Spleen (tissue), 11 donors: Measurements from ENCODE around the gene NT5DC3. TPM values are rescaled to one million over a fixed set of nuclear protein-coding genes. Genes with fewer than 3 reads are reported as not detected.

ENCODE experiments used
- DNase-seq: peaks from one replicate; pipeline ENCODE4 v3.0.0-alpha.2; 2020
- H3K27ac ChIP-seq, 8 donors: fragments of 200-600 bp; sonication (generic) in 7 of 8; 1 replicate in 4 of 8; 2 replicates in 4 of 8; pipeline versions ENCODE4 v1.5.0 to v1.8.0; 2016 to 2021; ENCODE audit warnings: inconsistent platforms in 4 of 8, mild to moderate bottlenecking in 4 of 8, moderate library complexity in 1 of 8
- H3K27me3 ChIP-seq, 7 donors: fragments of 200-600 bp; sonication (generic) in 6 of 7; replicated peaks in 1 of 7; 1 replicate in 4 of 7; 2 replicates in 3 of 7; pipeline versions ENCODE4 v1.5.0 to v1.8.0; 2016 to 2021; ENCODE audit warnings: inconsistent platforms in 3 of 7, mild to moderate bottlenecking in 1 of 7
- H3K36me3 ChIP-seq, 6 donors: fragments of 200-600 bp; sonication (generic) in 5 of 6; 1 replicate in 4 of 6; 2 replicates in 2 of 6; pipeline versions ENCODE4 v1.5.0 to v1.8.0; 2016 to 2021; ENCODE audit warnings: inconsistent platforms in 2 of 6
- H3K4me1 ChIP-seq, 6 donors: fragments of 200-600 bp; sonication (generic) in 5 of 6; 1 replicate in 3 of 6; 2 replicates in 3 of 6; pipeline versions ENCODE4 v1.5.0 to v1.8.0; 2016 to 2021; ENCODE audit warnings: inconsistent platforms in 3 of 6
- H3K4me3 ChIP-seq, 8 donors: fragments of 200-600 bp; sonication (generic) in 7 of 8; 1 replicate in 4 of 8; 2 replicates in 4 of 8; pipeline versions ENCODE4 v1.5.0 to v1.8.0; 2016 to 2021; ENCODE audit warnings: inconsistent platforms in 4 of 8, mild to moderate bottlenecking in 4 of 8, moderate library complexity in 2 of 8
- H3K9me3 ChIP-seq, 8 donors: fragments of 200-600 bp; sonication (generic) in 7 of 8; 1 replicate in 4 of 8; 2 replicates in 4 of 8; pipeline versions ENCODE4 v1.5.0 to v1.8.0; 2016 to 2021; ENCODE audit warnings: inconsistent platforms in 4 of 8
- CTCF ChIP-seq, 11 experiments: fragments of 200-600 bp in 7 of 11; fragments of 450-650 bp in 4 of 11; sonication (generic) in 4 of 11; IDR thresholded peaks in 8 of 11; conservative IDR thresholded peaks in 3 of 11; 1 replicate in 7 of 11; 2 replicates in 4 of 11; pipeline versions ENCODE4 v1.4.0 to v1.8.0; 2016 to 2021; ENCODE audit warnings: antibody characterized with exemption in 11 of 11, inconsistent platforms in 4 of 11, mild to moderate bottlenecking in 1 of 11
- POLR2A ChIP-seq, 3 donors: fragments of 450-650 bp; IDR thresholded peaks; one replicate each; pipeline ENCODE4 v1.5.1; 2017; ENCODE audit warnings: antibody characterized with exemption in 3 of 3, mild to moderate bottlenecking in 1 of 3
- POLR2AphosphoS5 ChIP-seq, 3 donors: sonication (generic); formaldehyde crosslinking; IDR thresholded peaks; one replicate each; pipeline ENCODE4 v1.5.1; 2017; ENCODE audit warnings: antibody characterized with exemption in 3 of 3
- WGBS, 5 donors: extraction: QIAGEN DNeasy Blood & Tissue Kit in 3 of 5; methylation state at CpG; one replicate each; pipeline versions ENCODE4 v1.1.5 to v1.1.7; 2013 to 2018; 5-methylcytosine and 5-hydroxymethylcytosine counted together
- intact Hi-C: fragments of 100-400 bp; cut with DNase I; formaldehyde crosslinking; loops from one replicate; pipeline ENCODE4 v1.15.0; 2023; ENCODE audit warnings: low total_unique reads
- polyA plus RNA-seq, 3 donors: library from polyadenylated mRNA; stranded (reverse); fragments of 200-250 nt; gene quantifications; one replicate each; pipeline ENCODE4 v1.2.1, GENCODE V29; 2013
- total RNA-seq, 7 donors: library from RNA; depleted of rRNA in 3 of 7; stranded (reverse); fragments of >200 nt in 3 of 7; fragmentation: NEBNext Ultra II Directional in 4 of 7; extraction: Animal tissue kit (Norgen Biotek cat#: 25700) in 4 of 7; gene quantifications; one replicate each; pipeline versions ENCODE4 v1.1.0 to v1.2.1, GENCODE V29; 2016 to 2021
- donor health status: healthy with polysubstance abuse.
- donor health status: DM: no; HTN: no; CAD: no; lungs with moderate emphysema.
- donor health status: DM: no; HTN: no; CAD: no.
- donor health status: Bipolar disorder and iron deficiency.
- donor health status: healthy.
- donor health status: DM: no; HTN: no; CAD: no.
- donor health status: DM: yes; HTN: yes; CAD: no.

NT5DC3 gene
- total and polyA plus RNA-seq, 10 donors: 0.56 to 8.0 (median 3.1) TPM

- intact Hi-C loops: no loop called here
- H3K4me3 ChIP-seq: no peak overlapping the region
- H3K36me3 ChIP-seq: peaks cover 0 to 7% (median 0%) of the 10 kb centered on the region in 6 donors
- 89 to 95% (median 94%) methylated on average over 4 to 5 of the region's 5 CpGs for WGBS, 5 donors
- no peaks in the 10 kb centered on the region for H3K27me3 ChIP-seq
- peaks cover 0 to 37% (median 7%) of the 10 kb centered on the region in 6 donors for H3K4me1 ChIP-seq
- H3K27ac ChIP-seq: peak overlapping the region in 4 of 8 donors; percentile 65 to 80 (median 69)
- DNase-seq: no peak
- H3K9me3 ChIP-seq: no peaks in the 10 kb centered on the region
- no peak for TF ChIP-seq POLR2A (IDR thresholded peaks at IDR 0.05)
- TF ChIP-seq CTCF (IDR thresholded peaks at IDR 0.05 in 8 of 11, conservative IDR thresholded peaks at IDR 0.05 in 3 of 11): no peak
- TF ChIP-seq POLR2AphosphoS5 (IDR thresholded peaks at IDR 0.05): no peak
Measured at GRCh38 chr12:103805655-103806360, 35.2 kb downstream of the NT5DC3 start.

DNA sequence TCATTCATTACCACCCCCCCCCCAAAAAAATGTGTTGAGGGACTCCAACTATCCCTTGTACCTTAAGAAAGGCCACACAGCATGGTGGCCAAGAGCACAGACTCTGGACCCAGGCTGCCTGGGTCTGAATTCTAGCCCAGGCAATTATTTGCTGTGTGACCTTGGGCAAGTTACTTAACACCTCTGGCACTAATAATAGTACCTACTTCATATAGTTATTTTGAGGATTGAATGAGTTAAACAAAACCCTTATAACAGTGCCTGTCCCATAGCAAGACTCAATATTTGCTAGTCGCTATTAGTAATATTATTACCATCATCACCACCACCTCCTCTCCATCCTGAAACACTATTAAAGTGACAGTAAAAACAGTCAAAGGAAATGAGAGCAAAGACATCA lies 37.2 kb downstream of the NT5DC3 start:
- peaks cover 0 to 4% (median 0%) of the 10 kb centered on the region in 6 donors for H3K36me3 ChIP-seq
- no peak overlapping the region for H3K27ac ChIP-seq
- WGBS, 5 donors: 92 to 100% (median 96%) methylated on average over 1 of the region's 1 CpG
- no peak overlapping the region for H3K4me3 ChIP-seq
- H3K4me1 ChIP-seq: peaks cover 6 to 54% (median 18%) of the 10 kb centered on the region in 6 donors
- H3K27me3 ChIP-seq: no peaks in the 10 kb centered on the region
- TF ChIP-seq POLR2AphosphoS5 (IDR thresholded peaks at IDR 0.05) (no peak), CTCF (IDR thresholded peaks at IDR 0.05 in 8 of 11, conservative IDR thresholded peaks at IDR 0.05 in 3 of 11) (no peak), POLR2A (IDR thresholded peaks at IDR 0.05) (no peak)
- DNase-seq: no peak
- intact Hi-C loops: no loop called here
- peaks cover 0 to 5% (median 0%) of the 10 kb centered on the region in 8 donors for H3K9me3 ChIP-seq

GRCh38 chr12:103802586-103802886 lies 38.5 kb downstream of the NT5DC3 start:
- TF ChIP-seq POLR2A (IDR thresholded peaks at IDR 0.05) (no peak), POLR2AphosphoS5 (IDR thresholded peaks at IDR 0.05) (no peak)
- Histone ChIP-seq H3K4me1 (peaks cover 6 to 55% (median 18%) of the 10 kb centered on the region in 6 donors), H3K27me3 (no peaks in the 10 kb centered on the region), H3K36me3 (peaks cover 0 to 9% (median 0%) of the 10 kb centered on the region in 6 donors), H3K27ac (peak overlapping the region in 1 of 8 donors; percentile 84), H3K9me3 (peaks cover 0 to 5% (median 0%) of the 10 kb centered on the region in 8 donors), H3K4me3 (no peak overlapping the region)
- intact Hi-C loops: no loop called here
- 89 to 100% (median 95%) methylated on average over 1 of the region's 1 CpG for WGBS, 5 donors
- DNase-seq: no peak

GRCh38 chr12:103801709-103802585 lies 39.1 kb downstream of the NT5DC3 start:
- Histone ChIP-seq H3K27ac (peak overlapping the region in 3 of 8 donors; percentile 21 to 84 (median 83)), H3K4me1 (peaks cover 6 to 55% (median 15%) of the 10 kb centered on the region in 6 donors), H3K9me3 (peaks cover 0 to 5% (median 0%) of the 10 kb centered on the region in 8 donors), H3K36me3 (peaks cover 0 to 10% (median 0%) of the 10 kb centered on the region in 6 donors), H3K4me3 (peak overlapping the region in 1 of 8 donors; percentile 11), H3K27me3 (no peaks in the 10 kb centered on the region)
- TF ChIP-seq POLR2A (IDR thresholded peaks at IDR 0.05): no peak
- no peak for TF ChIP-seq POLR2AphosphoS5 (IDR thresholded peaks at IDR 0.05)
- no peak for TF ChIP-seq CTCF (IDR thresholded peaks at IDR 0.05 in 8 of 11, conservative IDR thresholded peaks at IDR 0.05 in 3 of 11)
- WGBS, 5 donors: 73 to 92% (median 81%) methylated on average over 11 of the region's 11 CpGs
- intact Hi-C loops: no loop called here
- DNase-seq: no peak
